Lower lobe of right lung (tissue), 2 donors: ENCODE data around the gene METAP1D. TPM values are rescaled to one million over a fixed set of nuclear protein-coding genes. Genes with fewer than 3 reads are reported as not detected.

ENCODE experiments used
- ATAC-seq, 2 donors: fragments of 200-7000 bp; cut with Tn5 transposase; one replicate each; pipeline ENCODE4 v1.9.1; 2020 to 2022; ENCODE audit warnings: mild to moderate bottlenecking in 2 of 2, moderate library complexity in 2 of 2
- DNase-seq: peaks from one replicate; pipeline ENCODE4 v3.0.0-alpha.2; 2020
- H3K27ac ChIP-seq: fragments of 200-600 bp; one replicate; pipeline ENCODE4 v1.8.0; 2022
- H3K27me3 ChIP-seq: fragments of 200-600 bp; one replicate; pipeline ENCODE4 v1.8.0; 2022; ENCODE audit warnings: low read depth
- H3K36me3 ChIP-seq: fragments of 200-600 bp; one replicate; pipeline ENCODE4 v1.8.0; 2022; ENCODE audit warnings: mild to moderate bottlenecking
- H3K4me1 ChIP-seq: fragments of 200-600 bp; one replicate; pipeline ENCODE4 v1.8.0; 2022
- H3K4me3 ChIP-seq: fragments of 200-600 bp; one replicate; pipeline ENCODE4 v1.8.0; 2022; ENCODE audit warnings: mild to moderate bottlenecking
- H3K9me3 ChIP-seq: fragments of 200-600 bp; one replicate; pipeline ENCODE4 v1.8.0; 2022
- intact Hi-C: fragments of 100-400 bp; cut with DNase I; formaldehyde crosslinking; loops from one replicate; pipeline ENCODE4 v1.11.0; 2022
- long read RNA-seq: library from polyadenylated mRNA; unstranded; transcript quantifications from one replicate; pipeline ENCODE4 v2.0.0, GENCODE V29; 2021
- total RNA-seq: library from RNA; stranded (reverse); fragmentation: NEBNext Ultra II Directional; extraction: Animal tissue kit (Norgen Biotek cat#: 25700); gene quantifications from one replicate; pipeline ENCODE4 v1.2.1, GENCODE V29; 2021
- TF ChIP-seq, protein P1 (sequence below): fragments of 200-600 bp; IDR thresholded peaks from one replicate; pipeline ENCODE4 v1.8.0; 2022; ENCODE audit warnings: antibody characterized with exemption, mild to moderate bottlenecking
- donor health status: DM: no; HTN: yes; CAD: no; lungs with severe emphysema.

The METAP1D gene
- total RNA-seq, result 3.8 TPM
- long read RNA-seq, transcript METAP1D-201 (10 exons, 3,419 nt), result major isoform, 5 of 9 reads
- long read RNA-seq, partial matches to known transcripts, result 0 of 9 reads
- long read RNA-seq, other reads (novel, unspliced or antisense), result 1 of 9 reads

DNA sequence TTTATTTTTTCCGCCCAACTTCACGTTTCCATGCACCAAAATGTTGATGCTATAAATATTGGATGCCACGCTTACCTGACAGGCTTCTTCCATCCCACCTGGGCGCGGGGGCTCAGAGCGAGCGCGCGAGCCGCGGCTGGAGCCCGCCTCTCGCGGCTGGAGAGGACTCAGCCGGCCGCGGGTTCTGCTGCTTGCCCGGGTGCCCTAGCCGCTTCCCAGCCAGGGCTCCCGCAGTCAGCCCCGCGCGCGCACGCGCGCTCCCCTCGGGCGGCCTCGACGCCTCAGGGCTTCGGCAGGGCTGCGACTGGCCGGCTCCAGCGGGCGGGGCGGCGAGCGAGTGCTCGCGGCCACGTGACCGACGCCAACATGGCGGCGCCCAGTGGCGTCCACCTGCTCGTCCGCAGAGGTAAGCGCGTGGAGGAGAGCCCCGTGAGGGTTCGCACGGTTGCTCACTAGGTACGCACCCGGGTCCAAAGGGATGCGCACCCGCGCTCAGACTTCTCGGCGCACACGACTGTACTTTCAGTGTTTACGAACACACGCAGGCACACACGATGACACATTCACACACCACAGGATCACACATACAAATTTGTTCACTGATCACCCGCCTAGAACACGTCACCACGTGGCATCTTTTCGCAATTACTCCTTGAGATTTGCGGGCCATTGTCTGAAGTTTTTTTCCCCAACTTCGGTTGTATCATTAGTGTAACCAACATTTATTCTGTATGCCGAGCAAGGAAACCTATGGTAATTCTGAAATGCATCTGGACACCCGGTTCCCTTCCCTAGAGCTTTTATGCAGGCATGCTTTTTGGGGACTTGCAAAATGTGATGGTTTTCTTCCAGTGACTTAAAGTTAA is at the start of gene METAP1D:
Gene METAP1D (plus strand): TSS at position 350 of the 866 bp plus-strand sequence. CDS start 17 bp downstream, at position 367.
- DNase-seq, result peak; percentile 94
- Histone ChIP-seq H3K4me1 (peaks cover 6% of the 10 kb centered on the region), H3K27ac (peak within 1 kb of the TSS; percentile 34), H3K27me3 (peaks cover 12% of the 10 kb centered on the region), H3K9me3 (no peaks in the 10 kb centered on the region), H3K4me3 (peak within 1 kb of the TSS; percentile 86), H3K36me3 (no peaks in the 10 kb centered on the region)
- intact Hi-C loops, result no loop called here
- peak; percentile 99 to 100 for ATAC-seq
- TF ChIP-seq, protein P1, sequence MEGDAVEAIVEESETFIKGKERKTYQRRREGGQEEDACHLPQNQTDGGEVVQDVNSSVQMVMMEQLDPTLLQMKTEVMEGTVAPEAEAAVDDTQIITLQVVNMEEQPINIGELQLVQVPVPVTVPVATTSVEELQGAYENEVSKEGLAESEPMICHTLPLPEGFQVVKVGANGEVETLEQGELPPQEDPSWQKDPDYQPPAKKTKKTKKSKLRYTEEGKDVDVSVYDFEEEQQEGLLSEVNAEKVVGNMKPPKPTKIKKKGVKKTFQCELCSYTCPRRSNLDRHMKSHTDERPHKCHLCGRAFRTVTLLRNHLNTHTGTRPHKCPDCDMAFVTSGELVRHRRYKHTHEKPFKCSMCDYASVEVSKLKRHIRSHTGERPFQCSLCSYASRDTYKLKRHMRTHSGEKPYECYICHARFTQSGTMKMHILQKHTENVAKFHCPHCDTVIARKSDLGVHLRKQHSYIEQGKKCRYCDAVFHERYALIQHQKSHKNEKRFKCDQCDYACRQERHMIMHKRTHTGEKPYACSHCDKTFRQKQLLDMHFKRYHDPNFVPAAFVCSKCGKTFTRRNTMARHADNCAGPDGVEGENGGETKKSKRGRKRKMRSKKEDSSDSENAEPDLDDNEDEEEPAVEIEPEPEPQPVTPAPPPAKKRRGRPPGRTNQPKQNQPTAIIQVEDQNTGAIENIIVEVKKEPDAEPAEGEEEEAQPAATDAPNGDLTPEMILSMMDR, result no peak

DNA sequence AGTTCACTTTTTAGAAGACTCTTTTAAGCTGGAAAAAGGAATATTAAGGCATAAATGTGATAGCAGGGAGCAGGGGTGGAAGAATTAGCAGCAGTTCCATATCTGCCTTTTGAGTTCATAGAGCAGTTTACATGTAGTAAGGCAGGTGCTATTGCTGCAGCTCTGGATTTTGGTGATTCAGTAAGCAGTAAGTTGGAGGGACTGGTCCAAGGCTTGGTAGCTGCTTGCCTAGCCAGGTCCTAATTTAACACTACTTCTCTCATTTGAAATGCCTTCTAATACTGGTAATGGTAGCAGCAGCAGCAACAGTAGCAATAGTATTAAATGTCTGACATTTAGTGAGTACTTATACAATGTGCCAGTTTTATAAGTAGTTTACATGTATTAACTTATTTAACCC is 47.5 kb upstream of the METAP1D start:
- DNase-seq (no peak), ATAC-seq (no peak)
- Histone ChIP-seq H3K36me3 (peaks cover 18% of the 10 kb centered on the region), H3K9me3 (no peaks in the 10 kb centered on the region), H3K27ac (no peak overlapping the region), H3K27me3 (no peaks in the 10 kb centered on the region), H3K4me1 (no peaks in the 10 kb centered on the region), H3K4me3 (no peak overlapping the region)
- intact Hi-C loops, result no loop called here
- TF ChIP-seq, protein P1, result no peak

DNA sequence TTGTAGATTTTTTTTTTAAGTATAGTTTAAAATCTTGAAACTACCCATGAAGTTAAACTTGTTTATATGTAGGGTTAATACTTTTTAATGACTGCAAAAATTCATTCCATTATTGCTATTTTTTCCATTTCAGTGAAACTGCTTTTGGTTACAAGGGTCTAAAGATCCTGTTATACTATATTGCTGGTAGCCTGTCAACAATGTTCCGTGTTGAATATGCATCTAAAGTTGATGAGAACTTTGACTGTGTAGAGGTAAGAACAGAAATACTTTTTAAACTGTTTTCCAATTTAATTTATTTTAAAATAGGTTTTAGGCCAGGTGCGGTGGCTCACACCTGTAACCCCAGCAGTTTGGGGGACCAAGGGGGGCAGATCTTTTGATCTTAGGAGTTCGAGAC is 47.0 kb upstream of the METAP1D start:
- ATAC-seq, result no peak
- intact Hi-C loops, result no loop called here
- Histone ChIP-seq H3K36me3 (peaks cover 14% of the 10 kb centered on the region), H3K4me1 (no peaks in the 10 kb centered on the region), H3K9me3 (no peaks in the 10 kb centered on the region), H3K4me3 (no peak overlapping the region), H3K27ac (no peak overlapping the region), H3K27me3 (no peaks in the 10 kb centered on the region)
- TF ChIP-seq, protein P1, result no peak
- no peak for DNase-seq

DNA sequence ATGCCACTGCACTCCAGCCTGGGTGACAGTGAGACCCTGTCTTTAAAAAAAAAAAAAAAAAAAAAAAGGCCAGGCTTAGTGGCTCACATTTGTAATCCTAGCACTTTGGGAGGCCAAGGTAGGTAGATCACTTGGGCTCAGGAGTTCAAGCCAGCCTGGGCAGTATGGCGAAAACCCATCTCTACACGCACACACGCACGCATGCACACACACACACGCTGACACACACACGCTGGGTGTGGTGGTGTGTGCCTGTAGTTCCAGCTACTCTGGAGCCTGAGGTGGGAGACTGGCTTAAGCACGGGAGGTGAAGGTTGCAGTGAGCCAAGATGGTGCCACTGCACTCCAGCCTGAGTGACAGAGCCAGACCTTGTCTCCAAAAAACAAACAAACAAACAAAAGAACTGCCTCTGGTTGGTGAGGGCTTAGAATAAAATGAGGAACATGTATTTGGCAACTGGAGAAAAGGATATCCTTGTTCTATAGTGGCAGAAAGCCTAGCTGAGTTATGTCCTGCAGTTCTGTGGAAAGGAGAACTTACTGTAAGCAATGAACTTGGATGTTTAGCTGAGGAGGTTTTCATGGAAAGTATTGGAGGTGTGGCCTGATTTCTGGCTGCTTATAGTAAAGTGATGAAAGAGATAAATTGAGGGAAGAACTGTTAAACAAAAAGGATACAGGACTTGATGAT is 43.5 kb upstream of the METAP1D start:
- Histone ChIP-seq H3K4me1 (no peaks in the 10 kb centered on the region), H3K27ac (peak overlapping the region; percentile 59), H3K36me3 (peaks cover 5% of the 10 kb centered on the region), H3K4me3 (no peak overlapping the region), H3K9me3 (no peaks in the 10 kb centered on the region), H3K27me3 (no peaks in the 10 kb centered on the region)
- ATAC-seq, result peak; percentile 74 to 88
- no peak for DNase-seq
- TF ChIP-seq, protein P1, result no peak
- intact Hi-C loops, result no loop called here

DNA sequence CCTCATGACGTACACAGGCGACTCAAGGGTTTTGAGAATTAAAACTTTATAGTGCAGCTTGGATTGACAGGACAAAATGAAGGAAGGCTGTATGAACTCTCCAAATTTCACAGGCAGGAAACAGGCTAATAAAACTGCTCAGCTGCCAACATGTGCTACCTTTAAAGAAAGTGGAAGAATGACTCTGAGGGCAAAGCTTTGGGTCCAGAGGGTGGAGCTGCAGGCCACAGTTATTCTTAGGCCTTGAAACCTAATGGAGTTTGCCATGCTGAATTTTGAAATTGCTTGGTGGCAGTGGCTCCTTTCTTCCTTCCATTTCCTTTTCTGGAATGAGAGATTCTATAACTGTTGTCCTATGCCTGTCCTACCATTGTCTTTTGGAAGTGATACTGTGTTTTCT is 42.7 kb upstream of the METAP1D start:
- Histone ChIP-seq H3K9me3 (no peaks in the 10 kb centered on the region), H3K4me1 (no peaks in the 10 kb centered on the region), H3K4me3 (no peak overlapping the region), H3K27me3 (no peaks in the 10 kb centered on the region), H3K27ac (no peak overlapping the region), H3K36me3 (peaks cover 5% of the 10 kb centered on the region)
- intact Hi-C loops, result no loop called here
- ATAC-seq (peak in 1 of 2 donors; percentile 23), DNase-seq (no peak)
- TF ChIP-seq, protein P1, result no peak
